ENCODE measurements around the gene KCNE3. TPM values are rescaled to one million over a fixed set of nuclear protein-coding genes. Genes with fewer than 3 reads are reported as not detected.

Gene KCNE3
- total RNA-seq, 1 donor from 2014 or later, result 20.9 TPM

DNA sequence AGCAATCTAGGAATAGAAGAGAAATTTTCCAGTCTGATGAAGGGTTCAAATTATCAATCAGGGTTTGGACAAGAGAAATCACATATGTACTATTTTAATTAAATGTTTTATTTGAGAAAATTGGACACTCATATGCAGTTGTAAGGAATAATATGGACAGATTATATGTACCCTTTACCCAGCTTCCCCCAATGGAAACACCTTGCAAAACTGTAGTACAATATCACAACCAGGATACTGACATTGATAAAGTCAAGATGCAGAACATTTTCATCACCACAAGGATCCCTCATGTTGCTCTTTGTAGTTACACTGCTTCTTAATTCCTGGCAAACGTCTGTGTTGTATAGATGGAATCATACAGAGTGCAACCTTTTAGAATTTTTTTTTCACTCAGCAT lies 27.6 kb upstream of the KCNE3 start:
- no peaks in the 10 kb centered on the region for H3K27me3 ChIP-seq
- no peak overlapping the region for H3K4me3 ChIP-seq
- H3K36me3 ChIP-seq, result no peaks in the 10 kb centered on the region
- no peaks in the 10 kb centered on the region for H3K9me3 ChIP-seq
- DNase-seq (no peak), ATAC-seq (no peak)
- intact Hi-C loops (cut with DNase I), result no loop called here
- no peak for TF ChIP-seq CTCF (IDR thresholded peaks at IDR 0.05)
- H3K27ac ChIP-seq, result no peak overlapping the region
- no peaks in the 10 kb centered on the region for H3K4me1 ChIP-seq

DNA sequence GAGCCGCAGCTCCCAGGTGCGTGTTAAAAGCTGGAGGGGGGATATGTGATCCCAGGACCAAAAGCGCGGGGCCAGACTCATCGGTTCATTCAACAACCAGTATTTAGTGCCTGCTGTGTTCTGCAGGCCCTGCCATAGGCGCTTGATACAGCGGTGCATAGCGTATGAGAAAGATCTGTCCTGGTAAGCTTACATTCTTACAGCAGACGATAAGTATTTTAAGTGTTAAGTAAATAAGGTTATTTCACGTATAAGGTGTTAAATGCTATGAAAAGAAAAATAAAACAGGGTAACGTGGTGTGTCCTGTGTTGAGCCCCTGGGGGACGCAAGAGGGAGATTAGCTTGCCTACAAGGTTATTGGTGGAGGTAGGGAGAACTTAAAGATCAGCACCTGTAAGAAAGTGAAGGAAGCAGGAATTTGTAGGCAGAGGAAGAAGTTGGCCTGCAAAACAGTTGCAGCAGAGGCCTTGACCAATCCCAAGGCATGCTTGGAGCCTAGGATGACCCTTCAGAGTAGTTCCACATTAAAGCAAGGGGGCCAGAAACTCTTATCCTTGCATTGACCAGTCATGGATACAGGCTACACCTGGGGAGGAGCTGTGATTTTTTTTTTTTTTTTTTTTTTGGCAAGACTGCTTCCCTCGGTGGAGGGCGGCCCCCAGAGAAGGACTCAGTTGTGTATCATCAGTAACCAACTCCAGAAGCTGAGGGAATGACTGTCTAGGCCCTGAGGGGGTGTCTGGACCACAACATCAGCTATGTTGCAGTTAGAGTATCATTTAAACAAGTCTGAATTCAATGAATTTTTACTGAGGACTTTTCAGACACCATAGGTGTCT lies 26.7 kb upstream of the KCNE3 start:
- Histone ChIP-seq H3K27ac (peak overlapping the region; percentile 97), H3K27me3 (no peaks in the 10 kb centered on the region), H3K36me3 (no peaks in the 10 kb centered on the region), H3K4me1 (no peaks in the 10 kb centered on the region), H3K4me3 (peak overlapping the region; percentile 74), H3K9me3 (no peaks in the 10 kb centered on the region)
- no peak for ATAC-seq
- TF ChIP-seq CTCF (IDR thresholded peaks at IDR 0.05), result no peak
- intact Hi-C loops (cut with DNase I), result no loop called here
- no peak for DNase-seq

DNA sequence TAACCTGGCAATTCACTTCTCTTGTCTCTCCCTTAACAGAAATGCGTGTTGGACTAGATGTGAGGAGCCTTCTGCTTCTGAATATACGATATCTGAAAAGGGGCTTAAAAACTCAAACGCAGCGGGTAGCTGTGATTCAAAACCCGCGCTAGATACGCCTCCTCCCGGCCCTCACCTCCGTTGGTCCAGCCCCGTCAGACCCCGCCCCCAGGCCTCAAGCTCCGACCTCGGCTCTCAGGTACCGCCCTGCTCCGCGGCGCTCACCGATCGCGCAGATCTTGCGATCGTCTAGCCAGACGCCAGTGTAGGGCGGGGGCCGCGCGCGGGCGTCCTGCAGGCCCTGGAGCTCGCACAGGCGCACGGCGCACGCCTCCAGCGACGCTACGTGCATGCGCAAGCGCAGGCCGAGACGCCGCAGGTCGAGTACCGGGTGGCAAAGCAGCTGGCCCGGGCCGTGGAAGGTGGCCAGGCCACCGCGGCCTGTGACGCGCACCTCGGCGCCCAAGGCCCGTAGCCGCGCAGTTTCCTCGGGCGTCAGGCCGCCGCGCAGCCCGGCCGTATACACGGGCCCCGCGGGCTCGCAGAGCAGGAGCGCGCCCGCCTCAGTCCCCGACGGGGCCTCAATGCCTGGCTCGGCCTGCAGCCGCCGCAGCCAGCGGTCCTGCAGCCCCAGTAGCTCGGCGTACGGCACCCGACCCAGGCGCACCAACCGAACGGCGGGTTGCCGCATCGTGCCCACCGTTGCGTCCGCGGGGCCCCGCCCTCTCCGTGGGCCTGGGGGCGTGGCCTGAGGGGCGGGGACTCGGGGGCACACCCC lies 25.8 kb upstream of the KCNE3 start, which contains the start of gene LIPT2:
LIPT2 (minus strand) TSS at position 751 of the 817 bp plus-strand sequence; CDS start at position 730, 21 bp downstream.
- Histone ChIP-seq H3K9me3 (no peaks in the 10 kb centered on the region), H3K27ac (peak within 1 kb of the TSS; percentile 97), H3K4me3 (peak within 1 kb of the TSS; percentile 74), H3K27me3 (no peaks in the 10 kb centered on the region), H3K36me3 (no peaks in the 10 kb centered on the region), H3K4me1 (no peaks in the 10 kb centered on the region)
- intact Hi-C loops (cut with DNase I), result no loop called here
- ATAC-seq (peak; percentile 98), DNase-seq (peak; percentile 99)
- no peak for TF ChIP-seq CTCF (IDR thresholded peaks at IDR 0.05)

GRCh38 chr11:74492084-74492483 lies 24.7 kb upstream of the KCNE3 start:
- Histone ChIP-seq H3K4me3 (no peak overlapping the region), H3K27me3 (no peaks in the 10 kb centered on the region), H3K9me3 (no peaks in the 10 kb centered on the region), H3K4me1 (no peaks in the 10 kb centered on the region), H3K27ac (no peak overlapping the region), H3K36me3 (no peaks in the 10 kb centered on the region)
- intact Hi-C loops (cut with DNase I), result no loop called here
- no peak for ATAC-seq
- no peak for TF ChIP-seq CTCF (IDR thresholded peaks at IDR 0.05)
- DNase-seq, result no peak

GRCh38 chr11:74490941-74491340 lies 23.6 kb upstream of the KCNE3 start:
- intact Hi-C loops (cut with DNase I), result no loop called here
- Histone ChIP-seq H3K4me1 (no peaks in the 10 kb centered on the region), H3K4me3 (no peak overlapping the region), H3K36me3 (no peaks in the 10 kb centered on the region), H3K27ac (no peak overlapping the region), H3K27me3 (no peaks in the 10 kb centered on the region), H3K9me3 (no peaks in the 10 kb centered on the region)
- DNase-seq (no peak), ATAC-seq (no peak)
- TF ChIP-seq CTCF (IDR thresholded peaks at IDR 0.05), result no peak

All from upper lobe of right lung (tissue), 1 donor.